ENCODE results near the gene EZH2.

DNA sequence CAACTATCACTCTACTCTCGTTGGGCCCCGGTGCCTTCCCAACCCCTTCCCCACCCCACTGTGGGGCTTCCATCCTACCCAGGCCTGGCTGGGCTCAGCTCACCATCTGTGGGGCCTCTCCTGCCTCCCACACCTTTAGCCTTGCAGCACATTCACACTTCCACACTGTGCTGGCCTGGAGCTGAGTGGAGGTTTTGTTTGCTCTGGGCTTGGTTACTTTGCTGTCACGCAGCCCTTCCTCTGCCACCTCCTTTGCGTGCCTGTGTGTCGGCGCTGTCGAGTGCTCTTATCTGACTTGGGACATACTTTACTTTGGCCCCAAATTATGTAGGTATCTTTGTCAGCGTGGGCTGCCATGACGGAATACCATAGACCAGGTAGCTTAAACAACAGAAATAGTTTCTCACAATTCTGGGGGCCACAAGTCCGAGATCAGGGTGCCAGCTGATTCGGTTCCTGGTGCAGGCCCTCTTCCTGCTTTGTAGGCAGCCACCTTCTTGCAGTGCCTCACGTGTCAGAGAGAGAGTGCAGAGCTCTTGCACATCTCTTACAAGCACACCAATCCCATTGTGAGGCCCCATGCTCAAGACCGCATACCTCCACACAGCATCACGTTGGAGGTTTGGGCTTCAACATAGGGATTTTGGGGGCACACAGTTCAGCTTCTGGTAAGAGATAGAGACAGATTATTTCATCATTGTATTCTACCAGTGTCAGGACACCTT lies 96.4 kb downstream of the EZH2 start:
- TF ChIP-seq POLR2A (IDR thresholded peaks at IDR 0.05) (no peak), POLR2AphosphoS5 (IDR thresholded peaks at IDR 0.05) (no peak), EP300 (IDR thresholded peaks at IDR 0.05; ENCODE audit: low read depth) (no peak)
- TF ChIP-seq, protein P1, sequence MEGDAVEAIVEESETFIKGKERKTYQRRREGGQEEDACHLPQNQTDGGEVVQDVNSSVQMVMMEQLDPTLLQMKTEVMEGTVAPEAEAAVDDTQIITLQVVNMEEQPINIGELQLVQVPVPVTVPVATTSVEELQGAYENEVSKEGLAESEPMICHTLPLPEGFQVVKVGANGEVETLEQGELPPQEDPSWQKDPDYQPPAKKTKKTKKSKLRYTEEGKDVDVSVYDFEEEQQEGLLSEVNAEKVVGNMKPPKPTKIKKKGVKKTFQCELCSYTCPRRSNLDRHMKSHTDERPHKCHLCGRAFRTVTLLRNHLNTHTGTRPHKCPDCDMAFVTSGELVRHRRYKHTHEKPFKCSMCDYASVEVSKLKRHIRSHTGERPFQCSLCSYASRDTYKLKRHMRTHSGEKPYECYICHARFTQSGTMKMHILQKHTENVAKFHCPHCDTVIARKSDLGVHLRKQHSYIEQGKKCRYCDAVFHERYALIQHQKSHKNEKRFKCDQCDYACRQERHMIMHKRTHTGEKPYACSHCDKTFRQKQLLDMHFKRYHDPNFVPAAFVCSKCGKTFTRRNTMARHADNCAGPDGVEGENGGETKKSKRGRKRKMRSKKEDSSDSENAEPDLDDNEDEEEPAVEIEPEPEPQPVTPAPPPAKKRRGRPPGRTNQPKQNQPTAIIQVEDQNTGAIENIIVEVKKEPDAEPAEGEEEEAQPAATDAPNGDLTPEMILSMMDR (IDR thresholded peaks at IDR 0.05): no peak

Measured in transverse colon (tissue), 4 donors.